A204.1 (cell line): ENCODE data around the gene CNTNAP3B.
A peak's percentile ranks its signal among the peaks of the same experiment; 100 is the strongest.
"Not testable (repeated sequence)": the region's sequence is repeated elsewhere in the genome, so short reads cannot be mapped to it uniquely, and the experiment has no call there.

Source experiments
- FAIRE-seq: peaks from 2 replicates; lab custom pipeline; 2012; peaks lifted over from hg19 to GRCh38; lab: Jason Lieb, UNC

Gene CNTNAP3B

GRCh38 chr9:42129073-42129729 is at the start of gene CNTNAP3B:
CNTNAP3B (minus strand) TSS chr9:42129426; CDS start chr9:42129094, 332 bp downstream.
- FAIRE-seq, result not testable (repeated sequence)

- not testable (repeated sequence) for FAIRE-seq
Observed at GRCh38 chr9:42160299-42160698, 31.1 kb upstream of the CNTNAP3B start.

GRCh38 chr9:42127056-42127841 is 2.0 kb downstream of the CNTNAP3B start:
- FAIRE-seq, result not testable (repeated sequence)

- FAIRE-seq, result not testable (repeated sequence)
Observed at GRCh38 chr9:42121007-42121406, 8.2 kb downstream of the CNTNAP3B start.

GRCh38 chr9:42095929-42096328 is 33.3 kb downstream of the CNTNAP3B start:
- FAIRE-seq, result not testable (repeated sequence)

GRCh38 chr9:42084559-42084952 is 44.7 kb downstream of the CNTNAP3B start:
- not testable (repeated sequence) for FAIRE-seq

- FAIRE-seq, result not testable (repeated sequence)
Observed at GRCh38 chr9:42083877-42084558, 45.2 kb downstream of the CNTNAP3B start.

GRCh38 chr9:42080376-42080775 is 48.9 kb downstream of the CNTNAP3B start:
- not testable (repeated sequence) for FAIRE-seq

GRCh38 chr9:42074868-42075267 is 54.4 kb downstream of the CNTNAP3B start:
- FAIRE-seq, result not testable (repeated sequence)

- not testable (repeated sequence) for FAIRE-seq
Observed at GRCh38 chr9:42071026-42071425, 58.2 kb downstream of the CNTNAP3B start.

GRCh38 chr9:42070035-42070799 is 59.0 kb downstream of the CNTNAP3B start:
- not testable (repeated sequence) for FAIRE-seq

GRCh38 chr9:42053874-42054273 is 75.4 kb downstream of the CNTNAP3B start:
- not testable (repeated sequence) for FAIRE-seq

- FAIRE-seq, result not testable (repeated sequence)
Observed at GRCh38 chr9:42050701-42051100, 78.5 kb downstream of the CNTNAP3B start.

GRCh38 chr9:42044422-42045010 is 84.7 kb downstream of the CNTNAP3B start:
- not testable (repeated sequence) for FAIRE-seq

- peak; percentile 27 for FAIRE-seq
Observed at GRCh38 chr9:42033541-42033940, 95.7 kb downstream of the CNTNAP3B start.

- not testable (repeated sequence) for FAIRE-seq
Observed at GRCh38 chr9:42020639-42021038, 108.6 kb downstream of the CNTNAP3B start.

- not testable (repeated sequence) for FAIRE-seq
Observed at GRCh38 chr9:42018220-42018922, 110.9 kb downstream of the CNTNAP3B start.

- not testable (repeated sequence) for FAIRE-seq
Observed at GRCh38 chr9:42014317-42014716, 114.9 kb downstream of the CNTNAP3B start.

- FAIRE-seq, result not testable (repeated sequence)
Observed at GRCh38 chr9:41991607-41992006, 137.6 kb downstream of the CNTNAP3B start.

GRCh38 chr9:41980271-41980670 is 149.0 kb downstream of the CNTNAP3B start:
- not testable (repeated sequence) for FAIRE-seq
